Left cardiac atrium (tissue), 4 donors: ENCODE results near the gene CPA4. TPM values are rescaled to one million over a fixed set of nuclear protein-coding genes. Genes with fewer than 3 reads are reported as not detected.

ENCODE experiments used
- ATAC-seq, 2 donors: fragments of 200-7000 bp; cut with Tn5 transposase; one replicate each; pipeline ENCODE4 v1.9.1; 2020; ENCODE audit warnings: mild to moderate bottlenecking in 2 of 2, moderate library complexity in 2 of 2
- DNase-seq: peaks from one replicate; pipeline ENCODE4 v3.0.0-alpha.2; 2020
- intact Hi-C, 2 donors: fragments of 100-400 bp; cut with DNase I; formaldehyde crosslinking; loops; one replicate each; pipeline versions ENCODE4 v1.14.1 to v1.15.1; 2022 to 2023
- total RNA-seq, 2 donors: library from RNA; stranded (reverse); fragmentation: NEBNext Ultra II Directional; extraction: Animal tissue kit (Norgen Biotek cat#: 25700); gene quantifications; one replicate each; pipeline ENCODE4 v1.2.1, GENCODE V29; 2021
- donor health status: DM: no; HTN: yes; CAD: no.
- donor health status: DM: no; HTN: yes; CAD: no; lungs with severe emphysema.
- donor health status: DM: yes; HTN: yes; CAD: no.
- donor health status: Dilated cardiomyopathy.

CPA4 gene
- total RNA-seq, 2 donors from 2014 or later: 3.5 to 3.8 TPM

GRCh38 chr7:130353196-130353595 lies 60.2 kb downstream of the CPA4 start:
- DNase-seq: no peak
- no peak for ATAC-seq
- intact Hi-C loops: no loop called here

- ATAC-seq (peak; percentile 82 to 87), DNase-seq (peak; percentile 53)
- intact Hi-C loops: no loop called here
Observed at GRCh38 chr7:130356121-130356875, 63.3 kb downstream of the CPA4 start.

- intact Hi-C loops: no loop called here
- DNase-seq: no peak
Observed at GRCh38 chr7:130356876-130357611, 64.1 kb downstream of the CPA4 start.

GRCh38 chr7:130358471-130358870 lies 65.5 kb downstream of the CPA4 start:
- intact Hi-C loops: no loop called here
- DNase-seq: no peak
- ATAC-seq: no peak

More at GRCh38 chr7:130356876-130357611, 64.1 kb downstream of the CPA4 start:
- peak; percentile 9 to 77 for ATAC-seq

- intact Hi-C loops: no loop called here
- DNase-seq (no peak), ATAC-seq (no peak)
Observed at GRCh38 chr7:130359276-130359857, 66.4 kb downstream of the CPA4 start.

- ATAC-seq (no peak), DNase-seq (no peak)
- intact Hi-C loops: no loop called here
Observed at GRCh38 chr7:130360518-130360917, 67.6 kb downstream of the CPA4 start.

GRCh38 chr7:130361681-130362080 lies 68.7 kb downstream of the CPA4 start:
- intact Hi-C loops: no loop called here
- ATAC-seq: no peak

GRCh38 chr7:130362251-130362816 lies 69.4 kb downstream of the CPA4 start:
- intact Hi-C loops: no loop called here
- ATAC-seq (no peak), DNase-seq (no peak)

More at GRCh38 chr7:130361681-130362080, 68.7 kb downstream of the CPA4 start:
- DNase-seq: no peak

GRCh38 chr7:130363026-130363847 lies 70.3 kb downstream of the CPA4 start:
- DNase-seq (no peak), ATAC-seq (no peak)
- intact Hi-C loops: no loop called here

- intact Hi-C loops: no loop called here
- DNase-seq: no peak
- no peak for ATAC-seq
Observed at GRCh38 chr7:130364451-130364850, 71.5 kb downstream of the CPA4 start.

- DNase-seq (no peak), ATAC-seq (no peak)
- intact Hi-C loops: no loop called here
Observed at GRCh38 chr7:130365088-130365487, 72.1 kb downstream of the CPA4 start.

- DNase-seq (no peak), ATAC-seq (no peak)
- intact Hi-C loops: no loop called here
Observed at GRCh38 chr7:130365511-130366441, 72.8 kb downstream of the CPA4 start.

- no peak for DNase-seq
- intact Hi-C loops: no loop called here
- ATAC-seq: no peak
Observed at GRCh38 chr7:130366564-130366963, 73.6 kb downstream of the CPA4 start.

GRCh38 chr7:130367088-130367755 lies 74.3 kb downstream of the CPA4 start:
- intact Hi-C loops: no loop called here
- DNase-seq: no peak
- no peak for ATAC-seq

GRCh38 chr7:130367836-130368746 lies 75.1 kb downstream of the CPA4 start:
- DNase-seq (no peak), ATAC-seq (no peak)
- intact Hi-C loops: no loop called here

- intact Hi-C loops: no loop called here
- DNase-seq (no peak), ATAC-seq (peak; percentile 39 to 68)
Observed at GRCh38 chr7:130369110-130369711, 76.2 kb downstream of the CPA4 start.
